HCT116 (cell line): ENCODE measurements around the gene SH2B2.
"Not testable (repeated sequence)": the region's sequence is repeated elsewhere in the genome, so short reads cannot be mapped to it uniquely, and the experiment has no call there.

Experiments used
- CBX3 ChIP-seq: IDR thresholded peaks from 2 replicates; pipeline ENCODE4 v1.6.1; 2012; ENCODE audit warnings: low read depth
- POLR2A ChIP-seq: IDR thresholded peaks from 2 replicates; pipeline ENCODE4 v1.7.0; 2011; ENCODE audit warnings: borderline replicate concordance; ENCODE audit not compliant: insufficient read depth, insufficient read length; ENCODE audit errors: extremely low read depth
- RAD21 ChIP-seq: IDR thresholded peaks from 2 replicates; pipeline ENCODE4 v1.6.1; 2012; ENCODE audit warnings: low read depth, mild to moderate bottlenecking
- TCF7L2 ChIP-seq: IDR thresholded peaks from 2 replicates; pipeline ENCODE4 v1.7.0; 2011; ENCODE audit warnings: borderline replicate concordance, inconsistent platforms; ENCODE audit not compliant: insufficient read depth, insufficient read length; ENCODE audit errors: extremely low read depth
- ZFX ChIP-seq: fragments of 450-650 bp; IDR thresholded peaks from 2 replicates; pipeline ENCODE4 v1.6.1; 2017
- TF ChIP-seq, protein P1 (sequence below), 3 experiments: fragments of 200-600 bp in 1 of 3; sonication (generic) in 1 of 3; IDR thresholded peaks in 2 of 3; conservative IDR thresholded peaks in 1 of 3; 2 replicates each; pipeline ENCODE4 v1.5.1; 2012 to 2017; ENCODE audit warnings: low read depth in 2 of 3, low read length in 2 of 3, antibody characterized with exemption in 1 of 3, borderline replicate concordance in 1 of 3, control low read depth in 1 of 3, mild to moderate bottlenecking in 1 of 3, mixed read lengths in 1 of 3, mixed run types in 1 of 3, moderate library complexity in 1 of 3; ENCODE audit not compliant: insufficient read depth in 1 of 3
- TF ChIP-seq, protein P2 (sequence below): IDR thresholded peaks from 2 replicates; pipeline ENCODE4 v1.6.1; 2012
- TF ChIP-seq, protein P3 (sequence below): IDR thresholded peaks from 2 replicates; pipeline ENCODE4 v1.6.1; 2012

DNA sequence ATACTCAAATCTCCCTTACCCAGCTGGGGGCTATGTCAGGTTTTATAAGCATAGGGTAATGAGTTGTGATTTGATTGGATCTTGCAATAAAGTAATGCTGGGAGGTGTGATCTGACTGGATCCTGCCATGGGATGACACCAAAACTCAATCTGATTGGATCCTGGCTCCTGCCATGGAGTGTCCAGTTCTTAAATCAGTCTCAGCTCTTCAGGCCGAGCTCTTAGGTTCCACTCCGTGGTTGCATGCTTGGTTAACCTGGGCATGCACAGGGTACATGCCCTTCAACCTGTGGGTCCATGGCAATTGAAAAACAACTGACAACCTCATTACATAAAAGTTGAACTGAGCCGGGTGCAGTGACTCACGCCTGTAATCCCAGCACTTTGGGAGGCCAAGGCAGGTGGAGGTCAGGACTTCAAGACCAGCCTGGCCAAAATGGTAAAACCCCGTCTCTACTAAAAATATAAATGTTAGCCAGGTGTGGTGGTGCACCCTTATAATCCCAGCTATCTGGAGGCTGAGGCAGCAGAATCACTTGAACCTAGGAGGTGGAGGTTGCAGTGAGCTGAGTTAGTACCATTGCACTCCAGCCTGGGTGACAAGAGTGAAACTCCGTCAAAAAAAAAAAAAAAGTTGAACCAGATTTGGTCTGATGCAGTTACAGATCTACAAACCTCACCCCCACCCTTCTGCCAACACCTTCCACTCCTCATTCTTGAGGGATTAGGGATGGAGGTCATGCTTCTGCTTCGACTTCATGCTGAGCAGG, 54.1 kb downstream of the SH2B2 start:
- TF ChIP-seq, protein P1, sequence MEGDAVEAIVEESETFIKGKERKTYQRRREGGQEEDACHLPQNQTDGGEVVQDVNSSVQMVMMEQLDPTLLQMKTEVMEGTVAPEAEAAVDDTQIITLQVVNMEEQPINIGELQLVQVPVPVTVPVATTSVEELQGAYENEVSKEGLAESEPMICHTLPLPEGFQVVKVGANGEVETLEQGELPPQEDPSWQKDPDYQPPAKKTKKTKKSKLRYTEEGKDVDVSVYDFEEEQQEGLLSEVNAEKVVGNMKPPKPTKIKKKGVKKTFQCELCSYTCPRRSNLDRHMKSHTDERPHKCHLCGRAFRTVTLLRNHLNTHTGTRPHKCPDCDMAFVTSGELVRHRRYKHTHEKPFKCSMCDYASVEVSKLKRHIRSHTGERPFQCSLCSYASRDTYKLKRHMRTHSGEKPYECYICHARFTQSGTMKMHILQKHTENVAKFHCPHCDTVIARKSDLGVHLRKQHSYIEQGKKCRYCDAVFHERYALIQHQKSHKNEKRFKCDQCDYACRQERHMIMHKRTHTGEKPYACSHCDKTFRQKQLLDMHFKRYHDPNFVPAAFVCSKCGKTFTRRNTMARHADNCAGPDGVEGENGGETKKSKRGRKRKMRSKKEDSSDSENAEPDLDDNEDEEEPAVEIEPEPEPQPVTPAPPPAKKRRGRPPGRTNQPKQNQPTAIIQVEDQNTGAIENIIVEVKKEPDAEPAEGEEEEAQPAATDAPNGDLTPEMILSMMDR (IDR thresholded peaks at IDR 0.05 in 2 of 3, conservative IDR thresholded peaks at IDR 0.05 in 1 of 3; ENCODE audit: borderline replicate concordance in 1 of 3, insufficient read depth in 1 of 3, low read depth in 2 of 3, low read length in 2 of 3): not testable (repeated sequence)
- not testable (repeated sequence) for TF ChIP-seq POLR2A, ZFX, TCF7L2, RAD21, CBX3
- TF ChIP-seq, protein P2, sequence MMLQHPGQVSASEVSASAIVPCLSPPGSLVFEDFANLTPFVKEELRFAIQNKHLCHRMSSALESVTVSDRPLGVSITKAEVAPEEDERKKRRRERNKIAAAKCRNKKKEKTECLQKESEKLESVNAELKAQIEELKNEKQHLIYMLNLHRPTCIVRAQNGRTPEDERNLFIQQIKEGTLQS: not testable (repeated sequence)
- TF ChIP-seq, protein P3, sequence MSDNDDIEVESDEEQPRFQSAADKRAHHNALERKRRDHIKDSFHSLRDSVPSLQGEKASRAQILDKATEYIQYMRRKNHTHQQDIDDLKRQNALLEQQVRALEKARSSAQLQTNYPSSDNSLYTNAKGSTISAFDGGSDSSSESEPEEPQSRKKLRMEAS: not testable (repeated sequence)
